Thyroid gland (tissue), 4 donors: ENCODE measurements around the gene HYDIN.

ENCODE experiments used
- POLR2A ChIP-seq, 2 donors: fragments of 450-650 bp; IDR thresholded peaks; one replicate each; pipeline ENCODE4 v1.6.1; 2017; ENCODE audit warnings: antibody characterized with exemption in 2 of 2, mild to moderate bottlenecking in 2 of 2, moderate library complexity in 1 of 2
- TF ChIP-seq, protein P1 (sequence below), 6 experiments: fragments of 200-600 bp in 3 of 6; fragments of 450-650 bp in 3 of 6; sonication (generic) in 3 of 6; IDR thresholded peaks; one replicate each; pipeline ENCODE4 v1.5.1; 2016 to 2019; ENCODE audit warnings: antibody characterized with exemption in 6 of 6, mild to moderate bottlenecking in 2 of 6, inconsistent platforms in 1 of 6, moderate library complexity in 1 of 6

DNA sequence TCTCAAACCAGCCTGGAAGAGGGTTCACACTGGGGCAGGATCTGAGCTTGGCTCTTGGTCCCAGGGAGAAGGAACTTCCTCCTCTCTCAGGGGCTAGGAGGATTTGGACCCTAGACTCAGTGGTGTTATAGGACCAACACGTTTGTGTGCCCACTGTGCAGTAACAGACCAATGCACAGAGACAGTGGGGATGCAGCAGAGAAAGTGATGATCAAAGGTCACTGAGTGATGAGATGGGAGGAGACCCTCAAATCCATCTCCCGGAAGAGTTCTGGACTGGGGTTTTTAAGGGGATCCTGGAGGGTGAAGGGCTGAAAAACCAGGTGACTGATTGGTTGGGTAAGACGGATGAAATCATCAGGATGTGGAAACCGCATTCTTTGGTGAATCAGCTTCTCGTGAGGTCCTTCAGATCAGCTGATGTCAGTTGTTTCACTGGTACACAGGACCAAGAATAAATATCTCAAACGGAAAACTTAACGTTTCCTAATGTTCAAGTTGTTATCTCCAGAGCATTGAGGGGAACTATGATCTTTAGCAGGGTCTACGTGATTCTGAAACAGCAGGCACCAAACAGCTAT, 426.3 kb downstream of the HYDIN start:
- TF ChIP-seq POLR2A (IDR thresholded peaks at IDR 0.05): no peak
- TF ChIP-seq, protein P1, sequence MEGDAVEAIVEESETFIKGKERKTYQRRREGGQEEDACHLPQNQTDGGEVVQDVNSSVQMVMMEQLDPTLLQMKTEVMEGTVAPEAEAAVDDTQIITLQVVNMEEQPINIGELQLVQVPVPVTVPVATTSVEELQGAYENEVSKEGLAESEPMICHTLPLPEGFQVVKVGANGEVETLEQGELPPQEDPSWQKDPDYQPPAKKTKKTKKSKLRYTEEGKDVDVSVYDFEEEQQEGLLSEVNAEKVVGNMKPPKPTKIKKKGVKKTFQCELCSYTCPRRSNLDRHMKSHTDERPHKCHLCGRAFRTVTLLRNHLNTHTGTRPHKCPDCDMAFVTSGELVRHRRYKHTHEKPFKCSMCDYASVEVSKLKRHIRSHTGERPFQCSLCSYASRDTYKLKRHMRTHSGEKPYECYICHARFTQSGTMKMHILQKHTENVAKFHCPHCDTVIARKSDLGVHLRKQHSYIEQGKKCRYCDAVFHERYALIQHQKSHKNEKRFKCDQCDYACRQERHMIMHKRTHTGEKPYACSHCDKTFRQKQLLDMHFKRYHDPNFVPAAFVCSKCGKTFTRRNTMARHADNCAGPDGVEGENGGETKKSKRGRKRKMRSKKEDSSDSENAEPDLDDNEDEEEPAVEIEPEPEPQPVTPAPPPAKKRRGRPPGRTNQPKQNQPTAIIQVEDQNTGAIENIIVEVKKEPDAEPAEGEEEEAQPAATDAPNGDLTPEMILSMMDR (IDR thresholded peaks at IDR 0.05): no peak
